Brain microvascular endothelial cell (primary cell): ENCODE results near the gene ATP12A.
A peak's percentile ranks its signal among the peaks of the same experiment; 100 is the strongest.

Source experiments
- DNase-seq: peaks from one replicate; pipeline ENCODE4 v3.0.0-alpha.2; 2020
- H3K27ac ChIP-seq: fragments of 250-450 bp; sonication (Bioruptor Pico); 2 replicates; pipeline ENCODE4 v1.5.1; 2020; ENCODE audit warnings: mild to moderate bottlenecking, moderate library complexity
- H3K27me3 ChIP-seq: fragments of 250-450 bp; sonication (Bioruptor Pico); replicated peaks from 2 replicates; pipeline ENCODE4 v1.5.1; 2020; ENCODE audit warnings: mild to moderate bottlenecking
- H3K36me3 ChIP-seq: fragments of 250-450 bp; sonication (Bioruptor Pico); replicated peaks from 2 replicates; pipeline ENCODE4 v1.5.1; 2020; ENCODE audit warnings: mild to moderate bottlenecking
- H3K4me3 ChIP-seq: 2 replicates; pipeline ENCODE4 v1.5.1; 2011; ENCODE audit warnings: low read depth, mild to moderate bottlenecking, control low read depth, low read length, moderate library complexity
- CTCF ChIP-seq: IDR thresholded peaks from 2 replicates; pipeline ENCODE4 v1.5.1; 2011; ENCODE audit warnings: low read depth, mild to moderate bottlenecking, moderate library complexity, low read length, control low read depth, inconsistent platforms; ENCODE audit errors: missing control alignments
- in situ Hi-C: cut with HindIII; loops from 2 replicates; pipeline ENCODE4 v1.10.0; 2017; ENCODE audit warnings: low sequenced_read_pairs, low pct_ligation_motif_present

Gene ATP12A

GRCh38 chr13:24649688-24650043 lies 30.5 kb upstream of the ATP12A start:
- H3K36me3 ChIP-seq: no peaks in the 10 kb centered on the region
- no peak for TF ChIP-seq CTCF
- no peaks in the 10 kb centered on the region for H3K27me3 ChIP-seq
- H3K4me3 ChIP-seq: no peak overlapping the region
- no peak for DNase-seq
- no peak overlapping the region for H3K27ac ChIP-seq
- in situ Hi-C loops: no loop called here

- H3K4me3 ChIP-seq: no peak overlapping the region
- H3K27ac ChIP-seq: no peak overlapping the region
- in situ Hi-C loops: no loop called here
- no peaks in the 10 kb centered on the region for H3K36me3 ChIP-seq
- no peaks in the 10 kb centered on the region for H3K27me3 ChIP-seq
- DNase-seq: no peak
- TF ChIP-seq CTCF: no peak
These were observed 30.0 kb upstream of the ATP12A start for GRCh38 chr13:24650161-24650560.

- in situ Hi-C loops: no loop called here
- Histone ChIP-seq H3K27me3 (no peaks in the 10 kb centered on the region), H3K4me3 (no peak overlapping the region), H3K36me3 (no peaks in the 10 kb centered on the region), H3K27ac (no peak overlapping the region)
- DNase-seq: no peak
- TF ChIP-seq CTCF: no peak
These were observed 28.4 kb upstream of the ATP12A start for GRCh38 chr13:24651718-24652345.

GRCh38 chr13:24652359-24652758 lies 27.8 kb upstream of the ATP12A start:
- Histone ChIP-seq H3K36me3 (no peaks in the 10 kb centered on the region), H3K4me3 (no peak overlapping the region), H3K27ac (no peak overlapping the region), H3K27me3 (no peaks in the 10 kb centered on the region)
- no peak for DNase-seq
- TF ChIP-seq CTCF: no peak
- in situ Hi-C loops: no loop called here

GRCh38 chr13:24654741-24655140 lies 25.5 kb upstream of the ATP12A start:
- no peak for TF ChIP-seq CTCF
- in situ Hi-C loops: no loop called here
- no peak overlapping the region for H3K27ac ChIP-seq
- H3K36me3 ChIP-seq: no peaks in the 10 kb centered on the region
- DNase-seq: peak; percentile 65
- H3K4me3 ChIP-seq: no peak overlapping the region
- no peaks in the 10 kb centered on the region for H3K27me3 ChIP-seq

GRCh38 chr13:24659239-24659638 lies 21.0 kb upstream of the ATP12A start:
- DNase-seq: no peak
- no peak for TF ChIP-seq CTCF
- Histone ChIP-seq H3K36me3 (no peaks in the 10 kb centered on the region), H3K27ac (no peak overlapping the region), H3K27me3 (no peaks in the 10 kb centered on the region), H3K4me3 (no peak overlapping the region)
- in situ Hi-C loops: no loop called here
